HG03196 (cell line): Measurements from ENCODE around the gene KLHL11.
A peak's percentile ranks its signal among the peaks of the same experiment; 100 is the strongest.
"Not testable (repeated sequence)": the region's sequence is repeated elsewhere in the genome, so short reads cannot be mapped to it uniquely, and the experiment has no call there.

Experiments
- ATAC-seq: cut with Tn5 transposase; IDR thresholded peaks from one replicate; pipeline ENCODE4 v1.9.1; 2021; ENCODE audit not compliant: unreplicated experiment

Gene KLHL11

DNA sequence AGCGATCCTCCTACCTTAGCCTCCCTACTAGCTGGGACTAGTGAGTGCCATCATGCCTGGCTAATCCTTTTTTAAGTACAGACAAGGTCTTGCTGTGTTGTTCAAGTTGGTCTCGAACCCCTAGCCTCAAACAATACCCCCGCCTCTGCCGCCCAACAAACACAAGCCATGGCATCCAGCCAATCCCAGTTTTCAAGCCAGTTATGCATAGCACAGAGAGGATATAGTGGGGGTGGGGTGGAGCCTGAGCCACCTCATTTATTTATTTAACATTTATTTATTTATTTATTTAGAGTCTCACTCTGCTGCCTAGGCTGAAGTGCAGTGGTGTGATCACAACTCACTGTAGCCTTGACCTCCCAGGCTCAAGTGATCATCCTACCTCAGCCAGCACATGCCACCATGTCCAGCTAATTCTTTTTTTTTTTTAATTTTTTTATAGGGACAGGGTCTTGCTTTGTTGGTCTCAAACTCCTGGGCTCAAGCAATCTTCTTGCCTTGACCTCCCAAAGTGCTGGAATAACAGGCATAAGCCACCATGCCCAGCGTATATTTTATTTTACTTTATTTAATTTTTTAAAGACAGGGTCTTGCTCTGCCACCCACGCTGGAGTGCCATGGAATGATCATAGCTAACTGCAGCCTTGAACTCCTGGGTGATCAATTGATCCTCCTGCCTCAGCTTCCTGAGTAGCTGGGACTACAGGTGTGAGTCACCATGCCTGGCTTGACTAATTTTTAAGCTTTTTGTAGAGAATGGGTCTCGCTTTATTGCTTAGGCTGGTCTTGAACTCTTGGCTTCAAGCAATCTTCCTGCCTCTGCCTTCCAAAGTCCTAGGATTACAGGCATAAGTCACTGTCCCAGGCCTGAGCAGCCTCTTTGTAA lies 26.2 kb upstream of the KLHL11 start:
- ATAC-seq: no peak

DNA sequence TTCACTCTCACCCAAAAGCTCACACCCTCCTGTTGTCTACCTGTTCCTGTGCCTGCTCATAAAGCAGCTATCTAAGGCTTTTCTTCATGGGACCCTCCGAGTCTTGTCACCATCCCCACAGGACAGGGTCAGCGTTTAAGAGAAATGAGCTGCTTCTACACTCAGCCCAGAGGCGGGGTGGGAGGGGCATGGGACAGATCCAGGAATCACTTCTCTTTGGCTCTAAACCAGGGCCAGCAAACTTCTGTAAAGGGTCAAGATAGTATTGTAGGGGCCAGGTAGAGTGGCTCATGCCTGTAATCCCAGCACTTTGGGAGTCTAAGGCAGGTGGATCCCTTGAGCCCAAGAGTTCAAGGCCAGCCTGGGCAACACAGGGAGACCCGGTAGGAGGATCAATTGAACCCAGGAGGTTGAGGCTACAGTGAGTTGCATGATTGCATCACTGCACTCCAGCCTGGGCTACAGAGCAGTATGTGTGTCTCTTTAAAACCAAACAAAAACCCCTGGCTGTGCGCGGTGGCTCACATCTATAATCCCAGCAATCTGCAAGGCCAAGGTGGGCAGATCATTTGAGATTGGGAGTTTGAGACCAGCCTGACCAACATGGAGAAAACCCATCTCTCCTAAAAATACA lies 23.2 kb upstream of the KLHL11 start:
- no peak for ATAC-seq

DNA sequence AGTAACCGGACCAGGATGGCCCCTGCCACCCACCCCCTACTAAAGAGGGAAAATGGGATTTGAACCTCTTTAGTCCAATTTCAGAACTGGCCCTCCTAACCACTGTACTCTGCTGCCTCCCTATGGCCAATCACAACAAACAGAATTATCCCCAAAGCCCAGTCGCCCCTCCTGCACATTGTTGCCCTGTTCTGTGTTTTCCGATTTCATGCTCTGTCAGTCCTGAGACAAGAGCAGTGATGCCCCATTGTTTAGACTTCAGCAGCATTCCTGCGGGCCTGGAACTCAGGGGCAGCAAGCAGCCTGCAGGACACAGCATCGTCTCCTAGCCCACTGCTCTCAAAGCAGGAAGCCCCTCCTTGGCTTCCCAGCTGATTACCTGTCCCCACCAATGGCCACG lies 20.5 kb upstream of the KLHL11 start:
- ATAC-seq: no peak

DNA sequence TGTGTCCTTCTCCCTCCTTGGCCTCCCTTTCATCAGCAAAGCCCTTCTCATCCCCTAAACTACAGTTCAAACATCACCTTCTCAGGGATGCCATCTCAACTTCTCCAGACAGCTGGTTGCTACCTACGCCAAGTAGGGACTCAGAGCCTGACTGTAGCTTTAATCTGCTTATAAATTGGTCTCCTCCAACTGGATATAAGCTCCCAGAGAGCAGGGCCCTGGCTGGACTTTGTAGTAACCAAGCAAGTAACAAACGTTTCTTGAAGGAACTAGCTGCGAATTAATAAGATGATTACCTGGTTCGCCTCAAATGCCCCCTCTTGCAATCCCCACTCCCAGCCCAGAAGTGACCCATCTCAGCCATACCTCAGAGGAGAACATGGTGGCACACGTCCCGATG lies 17.5 kb upstream of the KLHL11 start:
- no peak for ATAC-seq

DNA sequence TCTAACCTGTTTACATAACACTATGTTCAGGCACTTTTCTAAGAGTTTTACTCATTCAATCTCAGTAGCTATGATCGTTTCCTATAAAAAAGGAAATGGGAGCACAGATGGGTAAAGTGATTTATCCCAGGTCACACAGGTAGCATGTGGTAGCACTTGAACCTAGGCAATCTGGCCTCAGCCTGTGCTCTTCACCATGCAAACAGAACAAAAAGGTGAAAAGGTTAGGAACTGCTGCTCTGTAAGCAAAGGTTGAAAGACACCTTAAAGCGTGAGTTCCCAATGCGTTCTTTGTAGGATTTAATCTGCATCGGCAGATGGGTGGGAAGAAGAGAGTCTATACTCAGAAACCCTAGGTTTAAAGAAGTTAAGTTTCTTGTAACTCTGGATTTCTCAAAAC lies 14.9 kb upstream of the KLHL11 start:
- ATAC-seq: no peak

DNA sequence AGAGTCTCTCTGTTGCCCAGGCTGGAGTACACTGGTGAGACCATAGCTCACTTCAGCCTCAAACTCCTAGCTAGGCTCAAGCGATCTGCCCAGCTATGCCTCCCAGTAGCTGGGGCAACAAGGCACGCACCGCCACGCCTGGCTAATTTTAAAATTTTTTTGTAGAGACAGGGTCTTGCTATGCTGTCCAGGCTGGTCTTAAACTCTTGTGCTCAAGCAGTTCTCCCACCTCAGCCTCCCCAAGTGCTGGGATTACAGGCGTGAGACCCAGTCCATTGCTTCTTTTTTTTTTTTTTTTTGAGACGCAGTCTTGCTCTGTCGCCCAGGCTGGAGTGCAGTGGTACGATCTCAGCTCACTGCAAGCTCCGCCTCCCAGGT lies 9.1 kb upstream of the KLHL11 start:
- not testable (repeated sequence) for ATAC-seq

DNA sequence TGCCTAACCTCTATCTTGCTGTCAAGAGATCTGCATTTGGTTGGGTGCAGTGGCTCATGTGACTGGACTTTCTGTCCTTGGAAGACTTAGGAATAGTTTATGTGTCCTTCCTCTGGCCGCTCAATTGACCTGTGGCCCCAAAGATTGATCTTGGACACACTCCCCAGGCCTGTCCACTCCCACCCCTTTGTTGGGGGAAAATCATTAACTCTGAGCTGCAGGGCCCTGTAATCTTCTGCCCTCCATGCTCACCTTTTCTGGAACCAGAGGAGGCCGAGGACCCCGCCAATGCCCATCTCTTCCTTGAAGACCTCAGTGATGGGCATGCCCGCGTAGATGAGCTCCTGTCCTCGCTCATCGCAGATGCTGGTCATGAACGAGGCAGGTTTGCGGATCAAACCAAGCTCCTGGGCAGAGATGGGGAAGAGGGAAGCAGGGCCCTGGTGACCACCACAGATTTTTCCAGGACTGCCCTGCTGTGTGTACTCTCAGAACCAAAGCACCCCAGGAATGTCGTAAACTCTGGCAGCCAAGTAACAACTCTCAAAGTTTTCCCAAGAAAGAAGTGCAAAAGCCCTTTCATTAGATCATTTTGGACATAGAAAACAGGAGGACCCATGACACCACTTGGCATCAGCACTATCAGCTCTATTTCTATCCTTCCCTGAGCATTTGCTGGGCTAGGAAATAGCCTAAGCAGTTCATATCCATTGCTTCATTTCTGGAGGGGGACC lies 8.5 kb upstream of the KLHL11 start:
- no peak for ATAC-seq

DNA sequence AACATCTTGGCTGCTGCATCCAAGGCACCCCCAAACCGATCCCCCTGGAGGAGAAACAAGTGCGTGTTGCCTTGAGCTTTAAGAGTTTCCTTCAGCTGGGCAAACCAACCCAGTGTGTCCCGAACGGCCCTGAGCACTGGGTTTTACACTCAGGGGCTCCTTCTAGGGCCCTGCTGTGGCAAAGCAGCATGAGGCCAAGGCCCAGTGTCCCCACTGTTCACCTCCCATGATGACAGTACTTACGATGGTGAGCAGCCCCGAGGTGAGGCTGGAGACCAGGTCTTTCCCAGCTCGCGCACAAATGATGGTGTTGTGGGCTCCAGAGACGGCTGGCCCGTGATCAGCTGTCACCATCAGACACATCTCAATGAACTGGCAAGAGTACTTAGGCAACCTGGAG lies 6.6 kb upstream of the KLHL11 start:
- ATAC-seq: no peak

DNA sequence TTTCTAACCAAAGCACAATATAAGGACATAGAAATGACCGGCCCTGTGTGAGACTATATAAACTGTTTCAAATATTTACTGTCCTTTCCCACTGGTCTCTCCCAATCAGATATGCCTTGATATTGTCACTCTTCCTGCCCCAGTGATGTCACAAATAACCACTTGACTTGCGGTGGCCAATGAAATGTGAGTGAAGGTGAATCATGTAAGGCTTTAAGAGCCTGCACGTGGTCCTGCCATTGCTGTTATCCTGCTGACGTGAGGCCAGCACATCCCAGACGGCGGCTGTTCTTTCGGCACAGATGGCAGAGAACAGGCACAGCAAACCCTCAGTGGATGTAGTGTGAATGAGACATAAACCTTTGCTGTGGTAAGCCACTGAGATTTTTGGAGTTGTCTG lies 5.4 kb upstream of the KLHL11 start:
- ATAC-seq: no peak

DNA sequence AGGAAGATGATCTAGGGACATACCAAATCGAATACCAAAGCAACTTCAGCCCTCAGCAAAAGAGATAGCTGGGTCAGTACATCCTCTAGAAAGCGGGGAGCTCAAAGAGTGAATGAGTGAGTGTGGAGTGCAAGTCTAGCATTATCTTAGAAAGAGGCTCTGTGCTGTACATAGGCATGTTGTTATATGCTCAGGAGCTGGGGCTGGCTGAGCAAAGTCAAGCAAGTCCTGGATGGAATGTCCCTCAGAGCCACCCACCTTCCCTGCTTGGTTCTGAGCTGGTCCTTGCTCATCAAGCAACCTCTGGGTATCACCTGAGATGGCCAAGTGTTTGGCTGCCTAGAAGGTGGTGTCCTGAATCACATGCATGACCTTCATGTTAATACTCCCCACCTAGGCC lies 4.9 kb upstream of the KLHL11 start:
- no peak for ATAC-seq

DNA sequence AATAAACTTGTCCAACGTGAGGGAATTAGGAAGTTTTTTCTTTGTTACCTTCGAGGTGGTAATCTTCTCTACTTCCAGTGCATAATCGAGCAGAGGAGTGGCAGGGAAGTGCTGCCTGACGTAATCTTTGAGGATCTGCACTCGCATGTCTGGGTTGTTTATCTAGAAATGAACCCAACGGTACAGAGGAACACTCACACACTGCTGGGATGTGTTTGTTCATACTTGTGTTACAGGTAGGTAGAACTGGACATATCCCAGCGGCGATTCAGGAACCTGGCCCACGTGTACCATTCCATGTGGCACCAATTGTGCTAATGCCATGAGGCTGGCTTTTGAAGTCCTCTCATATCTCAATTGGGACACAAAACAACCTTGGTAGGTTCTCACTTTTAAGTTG lies 4.2 kb upstream of the KLHL11 start:
- no peak for ATAC-seq

DNA sequence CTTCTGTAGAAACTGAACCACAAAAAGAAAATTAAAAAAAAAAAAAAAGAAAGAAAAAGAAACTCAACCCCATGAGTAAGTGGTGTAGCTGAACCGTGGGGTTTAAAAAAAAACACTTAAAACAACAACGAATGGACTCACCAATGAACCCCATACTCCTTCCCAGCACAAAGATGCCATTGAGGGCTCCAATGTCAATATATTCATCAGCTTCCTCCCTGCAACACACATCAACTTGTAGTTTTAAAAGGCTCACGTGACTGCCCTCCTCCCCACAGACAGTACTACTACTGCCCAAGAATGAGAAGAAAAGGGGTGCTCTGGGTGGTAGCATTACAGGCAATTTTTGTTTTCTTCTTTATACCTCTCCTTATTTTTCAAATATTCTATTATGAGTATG lies 3.3 kb upstream of the KLHL11 start:
- no peak for ATAC-seq

DNA sequence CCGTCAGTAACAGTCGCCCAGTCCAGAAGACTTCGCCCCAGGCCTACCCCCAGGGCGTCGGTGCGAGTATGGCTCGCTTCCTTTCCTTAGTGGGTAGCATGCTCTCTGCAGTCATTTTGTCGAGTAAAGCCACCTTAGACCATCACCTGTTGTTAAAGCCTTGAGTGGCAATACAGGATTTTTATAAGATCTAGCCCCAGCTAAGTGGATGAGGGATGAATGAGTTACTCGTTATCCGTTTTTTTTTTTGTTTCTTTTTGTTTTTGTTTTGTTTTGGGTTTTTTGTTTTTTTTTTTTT lies 322 bp upstream of the KLHL11 start:
- no peak for ATAC-seq

DNA sequence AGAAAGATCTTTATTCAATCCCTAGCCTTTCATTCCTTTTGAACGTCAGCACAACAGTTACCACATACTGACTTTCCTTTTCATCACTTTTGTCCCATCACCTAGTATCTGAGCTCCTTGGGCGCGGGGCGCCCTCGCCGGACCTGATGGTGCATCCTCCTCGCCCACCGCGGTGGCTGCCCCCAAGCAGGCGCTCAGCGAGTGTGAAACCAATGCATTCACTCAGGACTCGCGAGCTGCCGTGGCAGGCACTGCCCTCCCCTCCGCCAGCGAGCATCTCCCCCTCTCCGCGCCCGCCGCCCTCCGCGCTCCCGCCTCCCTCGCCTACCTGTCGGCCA lies 756 bp downstream of the KLHL11 start:
- peak; percentile 13 for ATAC-seq

DNA sequence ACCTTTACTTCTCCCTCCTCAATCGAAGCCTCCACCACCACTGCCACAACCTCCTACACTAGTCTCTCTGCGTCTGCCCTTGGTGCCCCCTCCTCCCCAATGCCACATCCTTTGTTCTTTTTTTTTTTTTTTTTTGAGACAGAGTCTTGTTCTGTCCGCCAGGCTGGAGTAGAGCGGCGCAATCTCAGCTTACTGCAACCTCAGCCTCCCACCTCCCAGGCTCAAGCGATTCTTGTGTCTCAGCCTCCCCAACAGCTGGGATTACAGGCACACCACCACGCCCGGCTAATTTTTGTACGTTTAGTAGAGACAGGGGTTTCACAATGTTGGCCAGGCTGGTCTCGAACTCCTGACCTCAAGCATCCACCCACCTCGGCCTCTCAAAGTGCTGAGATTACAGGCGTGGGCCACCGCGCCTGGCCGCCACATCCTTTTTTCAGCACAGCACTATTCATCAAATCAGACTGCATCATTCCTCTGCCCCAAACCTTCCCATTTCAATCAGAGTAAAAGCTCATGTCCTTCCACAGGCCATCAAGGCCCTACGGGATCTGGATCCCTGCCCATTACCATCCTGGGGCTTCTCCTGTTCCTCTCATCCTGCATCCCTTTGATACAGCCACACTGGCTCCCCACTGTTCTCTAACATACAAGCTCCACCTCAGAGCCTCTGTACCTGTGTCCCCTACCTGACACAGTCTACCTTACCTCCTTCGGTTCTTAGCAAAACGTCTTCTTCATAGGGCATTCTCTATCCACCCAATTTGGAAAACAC lies 2.0 kb downstream of the KLHL11 start:
- ATAC-seq: no peak

DNA sequence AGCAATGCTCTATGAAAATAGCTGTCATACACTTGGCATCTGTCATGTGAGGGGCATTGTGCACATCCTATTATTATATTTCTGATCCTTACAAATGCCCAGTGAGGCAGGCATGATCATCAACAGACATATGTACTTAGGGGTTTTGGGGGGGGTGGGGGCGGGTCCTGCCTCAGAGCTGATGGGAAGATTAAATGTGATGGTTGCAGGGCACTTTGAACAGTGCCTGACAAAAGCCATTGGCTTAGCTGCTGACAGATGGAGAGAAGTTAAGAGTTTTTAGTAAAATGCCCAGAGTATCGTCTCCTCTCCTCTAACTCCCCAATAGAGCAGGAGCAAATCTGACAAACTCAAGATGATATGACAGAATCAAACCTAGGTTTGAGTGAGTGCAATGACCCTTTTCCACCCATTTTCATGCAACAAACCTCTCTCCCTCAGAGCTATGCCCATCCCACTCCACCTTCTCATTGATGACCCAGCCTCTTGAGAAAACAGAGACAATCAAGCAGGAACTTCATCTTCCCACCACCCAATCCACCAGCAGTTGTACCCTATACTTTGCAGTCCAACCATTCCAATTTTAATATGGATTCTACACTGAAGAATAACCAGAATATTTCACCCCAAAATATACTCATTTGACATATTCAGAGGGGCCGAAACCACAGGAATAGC lies 4.8 kb downstream of the KLHL11 start:
- ATAC-seq: no peak

DNA sequence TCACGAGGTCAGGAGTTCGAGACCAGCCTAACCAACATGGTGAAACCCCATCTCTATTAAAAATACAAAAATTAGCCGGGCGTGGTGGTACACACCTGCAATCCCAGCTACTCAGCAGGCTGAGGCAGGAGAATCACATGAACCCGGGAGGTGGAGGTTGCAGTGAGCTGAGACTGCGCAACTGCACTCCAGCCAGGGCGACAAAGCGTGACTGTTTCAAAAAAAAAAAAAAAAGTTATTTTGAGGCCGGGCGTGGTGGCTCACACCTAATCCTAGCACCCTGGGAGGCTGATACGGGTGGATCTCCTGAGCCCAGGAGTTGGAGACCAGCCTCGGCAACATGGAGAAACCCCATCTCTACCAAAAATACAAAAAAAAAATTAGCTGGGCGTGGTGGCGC lies 13.8 kb downstream of the KLHL11 start:
- ATAC-seq: not testable (repeated sequence)

DNA sequence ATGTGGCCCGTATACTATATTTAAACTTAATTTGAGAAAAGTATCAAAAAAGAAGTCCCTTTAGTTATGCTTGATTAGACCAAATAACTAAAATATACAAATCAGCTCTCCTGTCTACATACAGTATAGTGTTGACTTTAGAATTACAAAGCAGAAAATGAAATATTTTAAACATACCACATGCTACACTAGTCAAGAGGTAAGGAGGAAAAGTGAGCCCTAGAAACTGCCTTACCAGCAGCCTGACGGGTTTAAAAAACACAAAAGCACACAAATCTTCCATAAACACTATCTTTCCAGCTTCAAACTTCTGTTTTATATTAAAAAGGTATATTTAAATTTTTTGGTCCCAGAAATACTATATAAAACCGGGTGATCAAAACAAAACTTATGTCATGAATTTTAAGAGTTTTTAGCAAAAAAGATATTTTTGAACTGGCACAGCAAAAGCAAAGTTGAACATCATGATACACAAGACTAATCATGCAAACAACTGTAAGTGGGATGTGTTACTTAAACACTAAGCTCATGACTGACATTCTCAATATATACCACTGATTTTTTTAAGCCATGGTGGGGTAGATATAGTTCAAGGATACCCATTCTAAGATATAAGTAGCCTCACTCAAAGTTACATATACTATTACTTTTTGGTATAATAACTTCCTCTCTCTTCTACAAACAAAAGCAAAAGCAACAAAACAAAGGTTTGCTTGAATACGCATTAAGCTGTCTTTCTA lies 15.8 kb downstream of the KLHL11 start:
- ATAC-seq: no peak

DNA sequence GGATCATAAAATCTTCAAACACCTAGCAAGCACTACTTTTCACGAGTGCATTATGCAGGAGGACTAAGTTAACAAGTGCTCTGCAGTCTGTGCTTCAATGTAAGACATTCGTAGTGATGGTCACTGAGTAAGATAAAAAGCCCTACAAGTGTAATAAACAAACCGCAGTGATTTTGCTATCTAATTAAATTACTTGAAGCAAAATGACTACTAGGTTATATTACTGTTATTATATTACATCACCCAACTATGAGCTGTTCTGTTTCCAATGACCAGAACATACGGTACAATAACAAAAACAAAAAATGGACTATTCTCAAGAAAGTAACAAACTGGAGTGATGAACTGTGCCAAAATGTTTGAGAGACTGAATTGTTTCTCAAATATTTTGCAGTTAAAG lies 16.4 kb downstream of the KLHL11 start:
- no peak for ATAC-seq

DNA sequence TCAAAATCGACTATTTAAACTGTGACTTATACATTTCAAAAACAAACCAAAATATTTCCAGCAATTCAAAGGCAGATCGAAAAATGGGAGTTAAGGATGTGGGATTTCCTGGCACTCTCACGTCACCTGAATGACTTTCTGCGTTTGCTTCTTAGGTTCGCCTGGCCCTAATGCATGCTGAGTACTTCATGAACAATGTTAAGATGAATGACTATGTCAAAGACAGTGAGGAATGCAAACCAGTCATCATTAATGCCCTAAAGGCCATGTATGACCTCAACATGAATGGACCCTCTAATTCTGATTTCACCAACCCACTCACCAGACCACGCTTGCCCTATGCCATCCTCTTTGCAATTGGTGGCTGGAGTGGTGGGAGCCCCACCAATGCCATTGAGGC lies 20.3 kb downstream of the KLHL11 start:
- ATAC-seq: no peak
